ENCODE data around the gene SMPDL3B. TPM values are rescaled to one million over a fixed set of nuclear protein-coding genes. Genes with fewer than 3 reads are reported as not detected.

Gene SMPDL3B
- total and polyA plus RNA-seq, 5 donors from 2014 or later: 0.24 to 0.50 (median 0.32) TPM; not detected in 2

DNA sequence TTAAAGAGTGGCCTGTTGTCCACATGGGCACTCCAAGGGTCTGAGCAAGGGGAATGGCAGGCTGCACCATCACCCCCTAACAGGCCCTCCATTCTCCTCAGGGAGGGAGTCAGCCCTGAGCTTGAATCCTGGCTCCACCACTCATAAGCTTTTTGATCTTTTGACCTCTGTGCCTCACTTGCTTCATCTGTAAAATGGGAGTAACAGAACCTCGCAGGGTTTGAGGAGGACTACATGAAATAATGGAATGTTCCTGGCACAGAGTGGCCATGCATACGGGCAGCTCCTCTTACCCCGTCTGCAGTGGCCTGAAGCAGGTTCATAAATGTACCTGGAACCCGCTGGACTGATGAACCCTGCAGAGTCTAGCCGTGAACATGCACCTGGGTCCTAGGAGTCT is 22.9 kb downstream of the SMPDL3B start:
- H3K4me3 Mint-ChIP-seq: peak overlapping the region in 3 of 4 donors; percentile 33 to 78 (median 47)

DNA sequence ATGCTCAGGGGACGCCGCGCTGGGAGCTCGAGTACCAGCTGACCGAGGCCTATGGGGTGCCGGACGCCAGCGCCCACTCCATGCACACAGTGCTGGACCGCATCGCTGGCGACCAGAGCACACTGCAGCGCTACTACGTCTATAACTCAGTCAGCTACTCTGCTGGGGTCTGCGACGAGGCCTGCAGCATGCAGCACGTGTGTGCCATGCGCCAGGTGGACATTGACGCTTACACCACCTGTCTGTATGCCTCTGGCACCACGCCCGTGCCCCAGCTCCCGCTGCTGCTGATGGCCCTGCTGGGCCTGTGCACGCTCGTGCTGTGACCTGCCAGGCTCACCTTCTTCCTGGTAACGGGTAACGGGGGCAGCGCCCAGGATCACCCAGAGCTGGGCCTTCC is 23.7 kb downstream of the SMPDL3B start:
- Histone ChIP-seq H3K4me3 (ENCODE audit: low read depth, low read length) (no peak overlapping the region), H3K4me1 (ENCODE audit: control insufficient read depth, insufficient read depth, low read length, poor library complexity, severe bottlenecking) (peaks cover 22% of the 10 kb centered on the region), H3K36me3 (ENCODE audit: control insufficient read depth, insufficient read depth, low read length) (peaks cover 3% of the 10 kb centered on the region), H3K9me3 (ENCODE audit: control insufficient read depth in 2 of 2, low read length in 2 of 2) (no peaks in the 10 kb centered on the region), H3K27me3 (ENCODE audit: control insufficient read depth, insufficient read depth, low read length) (peaks cover 7% of the 10 kb centered on the region), H3K27ac (ENCODE audit: insufficient read depth, low read length, poor library complexity, severe bottlenecking) (no peak overlapping the region)
- peak overlapping the region in 1 of 4 donors; percentile 78 for H3K4me3 Mint-ChIP-seq
- no peak overlapping the region for H3K27ac Mint-ChIP-seq
- no peaks in the 10 kb centered on the region for H3K9me3 Mint-ChIP-seq
- ATAC-seq (ENCODE audit: low read depth in 2 of 2) (no peak), DNase-seq (no peak)
- peaks cover 4% of the 10 kb centered on the region for H3K27me3 Mint-ChIP-seq
- H3K4me1 Mint-ChIP-seq: peaks cover 0 to 41% (median 13%) of the 10 kb centered on the region in 4 donors
- H3K36me3 Mint-ChIP-seq: no peaks in the 10 kb centered on the region

More for the DNA sequence above, 22.9 kb downstream of the SMPDL3B start:
- Mint-ChIP-seq H3K4me1 (peaks cover 0 to 36% (median 11%) of the 10 kb centered on the region in 4 donors), H3K27me3 (peaks cover 4% of the 10 kb centered on the region), H3K36me3 (no peaks in the 10 kb centered on the region), H3K9me3 (no peaks in the 10 kb centered on the region), H3K27ac (no peak overlapping the region)
- H3K4me1 ChIP-seq (ENCODE audit: control insufficient read depth, insufficient read depth, low read length, poor library complexity, severe bottlenecking): peaks cover 22% of the 10 kb centered on the region
- H3K4me3 ChIP-seq (ENCODE audit: low read depth, low read length): no peak overlapping the region
- no peaks in the 10 kb centered on the region for H3K36me3 ChIP-seq (ENCODE audit: control insufficient read depth, insufficient read depth, low read length)
- H3K27ac ChIP-seq (ENCODE audit: insufficient read depth, low read length, poor library complexity, severe bottlenecking): no peak overlapping the region
- ATAC-seq (ENCODE audit: low read depth in 2 of 2): no peak
- no peaks in the 10 kb centered on the region for H3K9me3 ChIP-seq (ENCODE audit: control insufficient read depth in 2 of 2, low read length in 2 of 2)
- peaks cover 7% of the 10 kb centered on the region for H3K27me3 ChIP-seq (ENCODE audit: control insufficient read depth, insufficient read depth, low read length)
- no peak for DNase-seq

DNA sequence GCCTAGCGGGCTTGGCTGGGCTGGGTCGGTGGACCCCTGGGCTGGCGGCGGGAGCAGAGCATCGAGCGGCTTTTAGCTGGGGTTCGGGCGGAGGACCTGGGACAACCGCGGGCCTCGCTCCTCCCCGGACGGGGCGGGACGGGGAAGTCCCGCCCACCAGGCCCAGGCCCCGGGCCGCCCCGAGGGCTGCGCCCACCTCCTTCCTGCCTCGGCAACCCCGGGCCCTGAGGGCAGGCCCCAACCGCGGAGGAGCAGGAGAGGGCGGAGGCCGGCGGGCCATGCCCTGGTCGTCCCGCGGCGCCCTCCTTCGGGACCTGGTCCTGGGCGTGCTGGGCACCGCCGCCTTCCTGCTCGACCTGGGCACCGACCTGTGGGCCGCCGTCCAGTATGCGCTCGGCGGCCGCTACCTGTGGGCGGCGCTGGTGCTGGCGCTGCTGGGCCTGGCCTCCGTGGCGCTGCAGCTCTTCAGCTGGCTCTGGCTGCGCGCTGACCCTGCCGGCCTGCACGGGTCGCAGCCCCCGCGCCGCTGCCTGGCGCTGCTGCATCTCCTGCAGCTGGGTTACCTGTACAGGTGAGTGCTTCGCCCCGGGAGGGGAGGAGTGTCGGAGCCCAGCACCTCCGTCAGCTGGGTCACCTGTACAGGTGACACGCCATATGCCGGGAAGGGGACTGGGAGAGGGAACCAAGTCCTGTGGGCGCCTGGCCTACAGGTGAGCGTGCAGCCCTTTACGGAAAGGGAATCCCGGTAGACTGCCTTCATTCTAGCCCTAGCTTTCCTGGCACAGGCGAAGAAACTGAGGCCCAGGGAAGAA is 25.2 kb downstream of the SMPDL3B start, which contains the start of gene XKR8:
TSS of gene XKR8 (plus strand) at position 182 of the 812 bp plus-strand sequence. CDS start at position 279, 97 bp downstream.
- no peaks in the 10 kb centered on the region for H3K9me3 ChIP-seq (ENCODE audit: control insufficient read depth in 2 of 2, low read length in 2 of 2)
- Mint-ChIP-seq H3K9me3 (no peaks in the 10 kb centered on the region), H3K4me3 (peak within 1 kb of the TSS; percentile 85 to 93 (median 89)), H3K4me1 (peaks cover 0 to 42% (median 14%) of the 10 kb centered on the region in 4 donors), H3K27me3 (peaks cover 4% of the 10 kb centered on the region), H3K36me3 (peaks cover 4% of the 10 kb centered on the region), H3K27ac (peak within 1 kb of the TSS; percentile 76 to 92 (median 90))
- peaks cover 18% of the 10 kb centered on the region for H3K36me3 ChIP-seq (ENCODE audit: control insufficient read depth, insufficient read depth, low read length)
- peaks cover 22% of the 10 kb centered on the region for H3K4me1 ChIP-seq (ENCODE audit: control insufficient read depth, insufficient read depth, low read length, poor library complexity, severe bottlenecking)
- ATAC-seq (ENCODE audit: low read depth in 2 of 2) (peak; percentile 98), DNase-seq (peak; percentile 79 to 92 (median 86))
- H3K4me3 ChIP-seq (ENCODE audit: low read depth, low read length): peak within 1 kb of the TSS; percentile 75
- H3K27ac ChIP-seq (ENCODE audit: insufficient read depth, low read length, poor library complexity, severe bottlenecking): peak within 1 kb of the TSS; percentile 81
- H3K27me3 ChIP-seq (ENCODE audit: control insufficient read depth, insufficient read depth, low read length): peaks cover 3% of the 10 kb centered on the region

DNA sequence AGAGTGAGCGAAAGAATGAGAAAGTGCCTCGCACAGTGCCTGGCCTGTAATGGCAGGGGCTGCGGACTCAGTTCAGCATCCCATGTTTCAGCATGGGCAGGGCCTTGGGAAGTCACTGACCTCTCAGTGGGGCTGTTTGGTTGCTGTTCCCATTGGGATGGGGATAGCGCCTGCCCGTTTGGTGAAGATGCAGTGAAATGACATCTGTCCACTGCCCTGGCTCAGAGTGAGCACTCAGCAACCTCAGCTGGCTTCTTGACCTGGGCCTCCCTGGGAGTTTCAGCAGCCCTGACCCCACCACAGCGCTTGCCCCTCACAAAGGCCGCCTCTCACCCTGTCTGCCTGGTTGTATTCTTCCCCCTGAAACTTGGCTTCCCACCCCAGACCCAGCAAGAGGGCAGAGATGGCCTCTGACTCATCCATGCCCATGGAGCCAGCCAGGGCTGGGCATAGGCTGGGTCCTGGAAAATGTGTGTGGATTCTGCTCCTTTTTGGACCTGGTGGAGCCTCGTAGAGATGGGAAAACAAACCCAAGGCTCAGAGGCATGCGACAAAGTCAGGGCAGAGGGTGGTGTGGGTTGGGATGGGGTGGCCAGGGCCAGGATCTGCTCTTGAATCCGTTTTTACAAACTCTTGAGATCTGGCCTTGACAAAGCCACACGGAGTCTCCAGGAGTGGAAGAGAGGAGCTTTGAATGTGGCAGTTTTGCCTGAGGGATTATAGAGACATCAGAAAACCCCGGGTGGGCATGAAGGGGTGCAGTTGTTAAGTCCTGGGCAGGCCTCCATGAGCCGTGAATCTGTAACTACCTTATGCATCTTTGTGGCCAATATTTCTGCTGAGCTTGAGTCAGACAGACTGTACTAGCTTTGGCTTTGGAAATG is 26.2 kb downstream of the SMPDL3B start:
- no peaks in the 10 kb centered on the region for H3K27me3 ChIP-seq (ENCODE audit: control insufficient read depth, insufficient read depth, low read length)

DNA sequence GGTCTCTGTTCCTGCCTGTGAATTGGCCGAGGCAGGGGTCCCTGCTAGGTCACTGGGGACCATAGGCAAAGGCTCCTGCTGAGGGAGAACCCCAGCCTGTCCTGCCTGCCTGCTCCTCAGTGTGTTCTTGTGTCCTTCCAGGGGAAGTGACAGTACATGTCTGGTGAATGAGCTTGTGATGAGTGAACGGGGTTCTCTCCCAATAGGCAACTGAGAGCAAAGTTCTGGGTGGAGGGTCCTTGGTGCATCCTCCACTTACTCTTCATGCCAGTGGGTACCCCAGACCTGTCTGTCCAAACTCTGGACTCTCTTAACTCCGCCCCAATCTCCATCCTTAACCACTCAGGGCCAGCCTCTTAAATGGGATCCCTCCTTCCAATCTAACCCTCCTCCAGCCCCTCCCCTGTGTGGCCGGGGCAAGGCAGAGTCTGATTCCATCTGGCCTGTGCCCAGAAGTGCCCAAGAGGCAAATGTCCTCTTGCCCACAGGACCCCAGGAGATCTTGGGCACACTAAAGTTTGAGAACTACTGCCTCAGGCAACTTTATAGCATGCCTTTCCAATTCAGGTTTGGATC is 26.9 kb downstream of the SMPDL3B start:
- H3K36me3 ChIP-seq (ENCODE audit: control insufficient read depth, insufficient read depth, low read length): peaks cover 26% of the 10 kb centered on the region
- no peaks in the 10 kb centered on the region for H3K9me3 ChIP-seq (ENCODE audit: control insufficient read depth in 2 of 2, low read length in 2 of 2)
- peaks cover 9% of the 10 kb centered on the region for H3K36me3 Mint-ChIP-seq
- H3K4me3 Mint-ChIP-seq: peak overlapping the region; percentile 85 to 89 (median 89)
- DNase-seq (no peak), ATAC-seq (ENCODE audit: low read depth in 2 of 2) (no peak)
- no peaks in the 10 kb centered on the region for H3K9me3 Mint-ChIP-seq
- no peaks in the 10 kb centered on the region for H3K27me3 Mint-ChIP-seq
- peak overlapping the region; percentile 74 for H3K4me3 ChIP-seq (ENCODE audit: low read depth, low read length)
- H3K4me1 Mint-ChIP-seq: peaks cover 0 to 42% (median 18%) of the 10 kb centered on the region in 4 donors
- H3K27ac ChIP-seq (ENCODE audit: insufficient read depth, low read length, poor library complexity, severe bottlenecking): no peak overlapping the region
- H3K27ac Mint-ChIP-seq: peak overlapping the region; percentile 63 to 89 (median 82)
- H3K27me3 ChIP-seq (ENCODE audit: control insufficient read depth, insufficient read depth, low read length): no peaks in the 10 kb centered on the region
- H3K4me1 ChIP-seq (ENCODE audit: control insufficient read depth, insufficient read depth, low read length, poor library complexity, severe bottlenecking): peaks cover 22% of the 10 kb centered on the region

More for the DNA sequence above, 26.2 kb downstream of the SMPDL3B start:
- peak overlapping the region; percentile 74 for H3K4me3 ChIP-seq (ENCODE audit: low read depth, low read length)
- H3K27ac ChIP-seq (ENCODE audit: insufficient read depth, low read length, poor library complexity, severe bottlenecking): peak overlapping the region; percentile 81
- peaks cover 22% of the 10 kb centered on the region for H3K4me1 ChIP-seq (ENCODE audit: control insufficient read depth, insufficient read depth, low read length, poor library complexity, severe bottlenecking)
- H3K27ac Mint-ChIP-seq: peak overlapping the region; percentile 63 to 89 (median 82)
- H3K4me3 Mint-ChIP-seq: peak overlapping the region; percentile 85 to 89 (median 89)
- peaks cover 9% of the 10 kb centered on the region for H3K36me3 Mint-ChIP-seq
- ATAC-seq (ENCODE audit: low read depth in 2 of 2): no peak
- H3K27me3 Mint-ChIP-seq: peaks cover 4% of the 10 kb centered on the region
- H3K36me3 ChIP-seq (ENCODE audit: control insufficient read depth, insufficient read depth, low read length): peaks cover 22% of the 10 kb centered on the region
- DNase-seq: no peak
- H3K9me3 ChIP-seq (ENCODE audit: control insufficient read depth in 2 of 2, low read length in 2 of 2): no peaks in the 10 kb centered on the region
- no peaks in the 10 kb centered on the region for H3K9me3 Mint-ChIP-seq
- H3K4me1 Mint-ChIP-seq: peaks cover 0 to 42% (median 17%) of the 10 kb centered on the region in 4 donors

DNA sequence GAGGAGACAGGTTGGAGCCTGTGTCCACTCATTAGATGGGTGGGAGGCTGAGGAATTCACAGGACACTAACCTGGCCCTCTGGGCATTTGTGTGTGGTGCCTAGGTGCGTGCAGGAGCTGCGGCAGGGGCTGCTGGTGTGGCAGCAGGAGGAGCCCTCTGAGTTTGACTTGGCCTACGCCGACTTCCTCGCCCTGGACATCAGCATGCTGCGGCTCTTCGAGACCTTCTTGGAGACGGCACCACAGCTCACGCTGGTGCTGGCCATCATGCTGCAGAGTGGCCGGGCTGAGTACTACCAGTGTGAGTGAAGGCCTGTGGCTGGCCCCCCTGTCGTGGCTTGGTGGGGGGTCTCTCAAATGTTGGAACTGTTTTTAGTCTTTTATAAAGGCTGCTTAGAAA is 28.6 kb downstream of the SMPDL3B start:
- peak overlapping the region in 1 of 4 donors; percentile 41 for H3K4me3 Mint-ChIP-seq
- H3K4me3 ChIP-seq (ENCODE audit: low read depth, low read length): no peak overlapping the region

DNA sequence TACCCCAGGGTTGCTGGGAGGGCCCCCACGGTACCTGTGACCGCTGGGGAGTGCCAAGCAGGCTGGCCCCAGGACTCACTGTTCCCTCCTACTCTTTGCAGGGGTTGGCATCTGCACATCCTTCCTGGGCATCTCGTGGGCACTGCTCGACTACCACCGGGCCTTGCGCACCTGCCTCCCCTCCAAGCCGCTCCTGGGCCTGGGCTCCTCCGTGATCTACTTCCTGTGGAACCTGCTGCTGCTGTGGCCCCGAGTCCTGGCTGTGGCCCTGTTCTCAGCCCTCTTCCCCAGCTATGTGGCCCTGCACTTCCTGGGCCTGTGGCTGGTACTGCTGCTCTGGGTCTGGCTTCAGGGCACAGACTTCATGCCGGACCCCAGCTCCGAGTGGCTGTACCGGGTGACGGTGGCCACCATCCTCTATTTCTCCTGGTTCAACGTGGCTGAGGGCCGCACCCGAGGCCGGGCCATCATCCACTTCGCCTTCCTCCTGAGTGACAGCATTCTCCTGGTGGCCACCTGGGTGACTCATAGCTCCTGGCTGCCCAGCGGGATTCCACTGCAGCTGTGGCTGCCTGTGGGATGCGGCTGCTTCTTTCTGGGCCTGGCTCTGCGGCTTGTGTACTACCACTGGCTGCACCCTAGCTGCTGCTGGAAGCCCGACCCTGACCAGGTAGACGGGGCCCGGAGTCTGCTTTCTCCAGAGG is 31.8 kb downstream of the SMPDL3B start:
- Histone ChIP-seq H3K9me3 (ENCODE audit: control insufficient read depth in 2 of 2, low read length in 2 of 2) (no peaks in the 10 kb centered on the region), H3K4me1 (ENCODE audit: control insufficient read depth, insufficient read depth, low read length, poor library complexity, severe bottlenecking) (peaks cover 18% of the 10 kb centered on the region), H3K4me3 (ENCODE audit: low read depth, low read length) (no peak overlapping the region), H3K27ac (ENCODE audit: insufficient read depth, low read length, poor library complexity, severe bottlenecking) (no peak overlapping the region), H3K36me3 (ENCODE audit: control insufficient read depth, insufficient read depth, low read length) (peaks cover 46% of the 10 kb centered on the region), H3K27me3 (ENCODE audit: control insufficient read depth, insufficient read depth, low read length) (no peaks in the 10 kb centered on the region)
- Mint-ChIP-seq H3K4me1 (peaks cover 7 to 42% (median 30%) of the 10 kb centered on the region in 4 donors), H3K36me3 (peaks cover 22% of the 10 kb centered on the region), H3K9me3 (no peaks in the 10 kb centered on the region), H3K4me3 (no peak overlapping the region), H3K27me3 (no peaks in the 10 kb centered on the region), H3K27ac (peak overlapping the region in 1 of 3 donors; percentile 20)
- DNase-seq: no peak
- ATAC-seq (ENCODE audit: low read depth in 2 of 2): no peak

More for the DNA sequence above, 28.6 kb downstream of the SMPDL3B start:
- no peaks in the 10 kb centered on the region for H3K27me3 Mint-ChIP-seq
- no peak overlapping the region for H3K27ac ChIP-seq (ENCODE audit: insufficient read depth, low read length, poor library complexity, severe bottlenecking)
- ATAC-seq (ENCODE audit: low read depth in 2 of 2) (no peak), DNase-seq (no peak)
- H3K9me3 Mint-ChIP-seq: no peaks in the 10 kb centered on the region
- H3K9me3 ChIP-seq (ENCODE audit: control insufficient read depth in 2 of 2, low read length in 2 of 2): no peaks in the 10 kb centered on the region
- H3K4me1 ChIP-seq (ENCODE audit: control insufficient read depth, insufficient read depth, low read length, poor library complexity, severe bottlenecking): peaks cover 22% of the 10 kb centered on the region
- H3K36me3 Mint-ChIP-seq: peaks cover 19% of the 10 kb centered on the region
- peaks cover 43% of the 10 kb centered on the region for H3K36me3 ChIP-seq (ENCODE audit: control insufficient read depth, insufficient read depth, low read length)
- H3K27me3 ChIP-seq (ENCODE audit: control insufficient read depth, insufficient read depth, low read length): no peaks in the 10 kb centered on the region
- peaks cover 0 to 46% (median 22%) of the 10 kb centered on the region in 4 donors for H3K4me1 Mint-ChIP-seq
- H3K27ac Mint-ChIP-seq: no peak overlapping the region

All from CD4-positive, CD25-positive, alpha-beta regulatory T cell (primary cell).